ENCODE measurements around the gene TUBGCP2.

GRCh38 chr10:133306097-133306476 lies 2.6 kb downstream of the TUBGCP2 start:
- TF ChIP-seq CTCF (IDR thresholded peaks at IDR 0.05 in 4 of 5, conservative IDR thresholded peaks at IDR 0.05 in 1 of 5) (no peak), POLR2A (IDR thresholded peaks at IDR 0.05) (no peak)

Measured in gastrocnemius medialis (tissue), 4 donors.